Astrocyte of the spinal cord (primary cell): Measurements from ENCODE around the gene SECTM1.

Experiments
- DNase-seq: peaks from one replicate; pipeline ENCODE4 v3.0.0; 2011; ENCODE audit warnings: low read depth, low spot score
- H3K4me3 ChIP-seq: 2 replicates; pipeline ENCODE4 v1.5.1; 2011; ENCODE audit warnings: low read depth, mild to moderate bottlenecking, low read length, moderate library complexity
- in situ Hi-C: cut with HindIII; loops from 2 replicates; pipeline ENCODE4 v1.10.0; 2017; ENCODE audit warnings: low sequenced_read_pairs
- TF ChIP-seq, protein P1 (sequence below): IDR thresholded peaks from 2 replicates; pipeline ENCODE4 v1.5.1; 2012; ENCODE audit warnings: low read depth, mild to moderate bottlenecking, low read length, inconsistent platforms

SECTM1 gene

DNA sequence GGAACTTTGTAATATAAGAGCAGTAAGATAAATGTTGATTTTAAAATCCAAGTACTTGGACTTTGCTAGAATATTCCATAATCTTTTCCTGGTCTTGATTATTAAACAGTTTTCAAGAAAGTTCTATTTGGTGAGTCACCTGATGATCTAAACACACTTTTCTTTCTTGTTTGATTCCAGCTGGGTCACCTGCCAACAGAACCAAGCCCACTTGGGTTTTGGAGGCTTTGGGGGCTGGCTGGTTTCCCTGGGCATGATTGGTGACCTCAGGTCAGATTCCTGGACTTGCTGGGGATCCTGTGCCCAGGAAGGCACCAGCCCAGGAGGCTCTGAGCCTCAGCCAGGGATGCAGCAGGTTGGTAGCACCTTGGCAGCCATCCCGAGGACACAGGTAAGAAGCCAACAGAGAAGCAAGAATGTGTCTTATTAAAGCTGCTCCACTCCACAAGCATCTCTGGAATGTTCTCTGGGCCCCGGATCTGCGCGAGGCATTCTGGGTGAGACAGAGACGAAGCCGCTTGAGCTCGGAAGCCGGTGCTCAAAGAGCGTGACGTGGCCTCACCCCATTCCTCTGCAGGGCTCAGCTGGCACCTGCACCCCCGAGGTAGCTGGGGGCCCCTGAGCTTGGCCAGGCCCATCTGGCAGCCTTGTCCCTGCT, 22.3 kb upstream of the SECTM1 start:
- no peak for DNase-seq
- H3K4me3 ChIP-seq = no peak overlapping the region
- TF ChIP-seq, protein P1, sequence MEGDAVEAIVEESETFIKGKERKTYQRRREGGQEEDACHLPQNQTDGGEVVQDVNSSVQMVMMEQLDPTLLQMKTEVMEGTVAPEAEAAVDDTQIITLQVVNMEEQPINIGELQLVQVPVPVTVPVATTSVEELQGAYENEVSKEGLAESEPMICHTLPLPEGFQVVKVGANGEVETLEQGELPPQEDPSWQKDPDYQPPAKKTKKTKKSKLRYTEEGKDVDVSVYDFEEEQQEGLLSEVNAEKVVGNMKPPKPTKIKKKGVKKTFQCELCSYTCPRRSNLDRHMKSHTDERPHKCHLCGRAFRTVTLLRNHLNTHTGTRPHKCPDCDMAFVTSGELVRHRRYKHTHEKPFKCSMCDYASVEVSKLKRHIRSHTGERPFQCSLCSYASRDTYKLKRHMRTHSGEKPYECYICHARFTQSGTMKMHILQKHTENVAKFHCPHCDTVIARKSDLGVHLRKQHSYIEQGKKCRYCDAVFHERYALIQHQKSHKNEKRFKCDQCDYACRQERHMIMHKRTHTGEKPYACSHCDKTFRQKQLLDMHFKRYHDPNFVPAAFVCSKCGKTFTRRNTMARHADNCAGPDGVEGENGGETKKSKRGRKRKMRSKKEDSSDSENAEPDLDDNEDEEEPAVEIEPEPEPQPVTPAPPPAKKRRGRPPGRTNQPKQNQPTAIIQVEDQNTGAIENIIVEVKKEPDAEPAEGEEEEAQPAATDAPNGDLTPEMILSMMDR = no peak
- in situ Hi-C loops = no loop called here

DNA sequence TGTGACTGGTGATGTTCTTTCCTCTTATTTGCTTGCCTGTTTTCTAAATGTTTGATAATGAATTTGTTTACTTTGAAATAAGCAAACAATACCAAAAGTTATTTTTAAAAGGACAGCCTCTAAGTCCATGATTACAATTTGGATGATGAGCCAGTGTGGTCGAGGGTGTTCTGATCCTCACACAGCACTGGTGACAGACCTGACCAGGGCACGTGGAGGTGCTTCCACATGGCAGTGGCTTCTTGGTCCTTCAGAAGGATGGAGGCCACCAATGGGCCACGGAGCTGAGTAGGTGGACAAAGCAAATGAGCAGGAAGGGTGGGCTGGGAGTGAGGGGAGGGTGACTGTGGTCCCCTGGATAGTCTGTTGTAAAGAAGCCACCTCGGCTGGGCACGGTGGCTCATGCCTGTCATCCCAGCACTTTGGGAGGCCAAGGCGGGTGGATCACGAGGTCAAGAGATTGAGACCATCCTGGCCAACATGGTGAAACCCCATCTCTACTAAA, 21.3 kb upstream of the SECTM1 start:
- TF ChIP-seq, protein P1 = no peak
- in situ Hi-C loops = no loop called here
- no peak overlapping the region for H3K4me3 ChIP-seq
- no peak for DNase-seq

GRCh38 chr17:82353484-82353883, 19.9 kb upstream of the SECTM1 start:
- TF ChIP-seq, protein P1 = no peak
- no peak overlapping the region for H3K4me3 ChIP-seq
- in situ Hi-C loops = no loop called here
- no peak for DNase-seq

- in situ Hi-C loops = no loop called here
- TF ChIP-seq, protein P1 = peak; percentile 95
- H3K4me3 ChIP-seq = no peak overlapping the region
- DNase-seq = peak; percentile 87
Observed at GRCh38 chr17:82351713-82352488, 18.3 kb upstream of the SECTM1 start.

GRCh38 chr17:82351254-82351712, 17.7 kb upstream of the SECTM1 start:
- in situ Hi-C loops = no loop called here
- TF ChIP-seq, protein P1 = no peak
- no peak for DNase-seq
- no peak overlapping the region for H3K4me3 ChIP-seq

- in situ Hi-C loops = no loop called here
- no peak overlapping the region for H3K4me3 ChIP-seq
- TF ChIP-seq, protein P1 = no peak
- DNase-seq = no peak
Observed at GRCh38 chr17:82350182-82351030, 16.8 kb upstream of the SECTM1 start.
